Activated T-cell treated with anti-CD3 and anti-CD28 coated beads for 4 hours (primary cell): ENCODE data around the gene GLP2R.
"Not testable (repeated sequence)": the region's sequence is repeated elsewhere in the genome, so short reads cannot be mapped to it uniquely, and the experiment has no call there.

Experiments
- DNase-seq: peaks from one replicate; pipeline ENCODE4 v3.0.0-alpha.2; 2020

Gene GLP2R, protein sequence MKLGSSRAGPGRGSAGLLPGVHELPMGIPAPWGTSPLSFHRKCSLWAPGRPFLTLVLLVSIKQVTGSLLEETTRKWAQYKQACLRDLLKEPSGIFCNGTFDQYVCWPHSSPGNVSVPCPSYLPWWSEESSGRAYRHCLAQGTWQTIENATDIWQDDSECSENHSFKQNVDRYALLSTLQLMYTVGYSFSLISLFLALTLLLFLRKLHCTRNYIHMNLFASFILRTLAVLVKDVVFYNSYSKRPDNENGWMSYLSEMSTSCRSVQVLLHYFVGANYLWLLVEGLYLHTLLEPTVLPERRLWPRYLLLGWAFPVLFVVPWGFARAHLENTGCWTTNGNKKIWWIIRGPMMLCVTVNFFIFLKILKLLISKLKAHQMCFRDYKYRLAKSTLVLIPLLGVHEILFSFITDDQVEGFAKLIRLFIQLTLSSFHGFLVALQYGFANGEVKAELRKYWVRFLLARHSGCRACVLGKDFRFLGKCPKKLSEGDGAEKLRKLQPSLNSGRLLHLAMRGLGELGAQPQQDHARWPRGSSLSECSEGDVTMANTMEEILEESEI

DNA sequence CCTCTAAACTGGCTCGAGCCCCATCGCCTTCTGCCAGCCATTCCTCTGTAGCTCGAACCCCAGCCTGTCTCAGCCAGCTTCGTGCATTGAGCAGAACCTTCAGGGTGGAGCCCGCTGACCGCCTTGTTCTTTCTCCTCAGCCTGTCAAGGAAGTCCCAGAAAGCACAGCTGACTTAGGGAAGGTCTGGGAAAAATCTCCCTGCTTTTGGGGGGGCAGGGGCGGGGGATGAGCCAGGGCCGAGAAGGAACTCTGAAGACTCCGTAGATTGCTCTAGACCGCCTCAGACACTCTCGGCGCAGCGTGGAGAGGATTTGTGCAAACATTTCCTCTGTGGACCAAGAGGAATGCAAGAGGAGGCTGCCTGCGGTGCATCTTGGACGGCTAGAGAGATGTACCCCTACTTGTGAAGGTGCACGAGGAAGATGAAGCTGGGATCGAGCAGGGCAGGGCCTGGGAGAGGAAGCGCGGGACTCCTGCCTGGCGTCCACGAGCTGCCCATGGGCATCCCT lies at the start of gene GLP2R:
GLP2R (plus strand) TSS at position 284 of the 510 bp plus-strand sequence; CDS start at position 424, 140 bp downstream.
- DNase-seq, result no peak

DNA sequence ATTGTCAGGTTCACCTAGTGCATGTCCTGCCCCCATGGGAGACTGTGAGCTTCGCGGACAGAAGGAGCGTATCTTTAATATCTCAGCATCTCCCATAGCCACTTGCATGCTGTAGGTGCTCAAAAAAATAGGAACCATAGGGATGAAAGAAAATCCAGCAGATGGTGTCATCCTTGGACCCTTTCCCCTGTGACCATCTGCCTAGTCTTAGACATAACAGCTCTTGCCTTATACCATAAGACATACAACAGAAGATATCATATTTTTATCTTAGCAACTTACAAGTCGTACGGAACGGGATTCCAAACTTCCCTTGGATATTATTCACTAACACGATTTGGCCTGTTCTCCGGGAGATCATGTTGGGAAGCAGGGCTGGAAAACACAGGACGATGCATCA lies 48.8 kb upstream of the GLP2R start:
- DNase-seq, result no peak

- no peak for DNase-seq
Measured at GRCh38 chr17:9780552-9780951, 45.2 kb upstream of the GLP2R start.

DNA sequence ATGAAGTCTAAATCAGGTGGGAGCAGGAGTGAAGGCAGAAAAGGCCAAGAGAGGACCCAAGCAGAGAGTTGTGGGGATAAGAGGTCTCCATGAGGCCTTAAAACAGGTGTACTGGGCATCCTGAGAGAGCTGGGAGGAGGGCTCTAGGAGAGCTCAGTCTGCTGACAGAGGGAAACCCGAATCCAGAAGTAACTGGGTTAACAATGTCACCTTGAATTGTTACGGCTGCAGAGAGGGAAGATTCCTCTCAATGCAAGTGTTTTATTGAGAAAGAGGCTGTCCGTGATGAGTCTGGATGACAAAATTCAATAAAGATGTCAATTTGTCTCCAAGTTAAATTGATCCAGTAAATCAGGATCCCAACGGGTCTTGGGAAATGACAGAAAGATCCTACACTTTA lies 42.7 kb upstream of the GLP2R start:
- DNase-seq, result no peak

DNA sequence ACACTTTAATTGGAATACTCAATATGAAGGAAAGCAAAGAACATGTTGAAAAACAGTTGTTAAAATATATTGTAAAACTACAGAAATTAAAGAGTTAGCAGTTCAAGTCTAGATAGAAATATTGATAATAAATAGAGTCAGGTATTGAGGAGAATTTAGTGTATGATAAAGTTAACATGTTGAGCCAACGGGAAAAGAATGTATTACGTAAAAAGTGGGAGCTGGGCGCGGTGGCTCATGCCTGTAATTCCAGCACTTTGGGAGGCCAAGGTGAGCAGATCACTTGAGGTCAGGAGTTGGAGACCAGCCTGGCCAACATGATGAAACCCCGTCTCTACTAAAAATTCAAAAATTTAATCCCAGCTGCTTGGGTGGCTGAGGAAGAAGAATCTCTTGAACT lies 42.3 kb upstream of the GLP2R start:
- DNase-seq, result not testable (repeated sequence)

- no peak for DNase-seq
Measured at GRCh38 chr17:9784544-9784943, 41.2 kb upstream of the GLP2R start.

GRCh38 chr17:9788601-9789000 lies 37.1 kb upstream of the GLP2R start:
- no peak for DNase-seq

DNA sequence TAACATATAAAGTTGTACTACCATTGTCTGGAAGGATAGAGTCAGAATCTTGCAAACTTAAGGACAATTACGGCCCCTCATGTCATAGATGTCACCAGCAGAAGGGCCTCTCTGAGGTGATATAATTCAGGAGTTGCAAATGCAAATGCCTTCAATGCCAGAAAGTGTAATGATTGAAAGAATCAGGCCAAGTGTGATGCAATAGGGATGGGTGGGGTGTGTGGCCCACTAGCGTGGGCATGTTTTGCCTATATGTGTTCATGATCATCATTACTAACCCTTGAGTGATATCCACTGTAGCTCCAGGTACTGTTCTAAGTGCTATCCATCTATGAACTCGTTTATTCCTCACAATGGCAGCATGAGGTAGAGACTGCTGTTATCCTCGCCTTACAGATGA lies 35.4 kb upstream of the GLP2R start:
- no peak for DNase-seq

DNA sequence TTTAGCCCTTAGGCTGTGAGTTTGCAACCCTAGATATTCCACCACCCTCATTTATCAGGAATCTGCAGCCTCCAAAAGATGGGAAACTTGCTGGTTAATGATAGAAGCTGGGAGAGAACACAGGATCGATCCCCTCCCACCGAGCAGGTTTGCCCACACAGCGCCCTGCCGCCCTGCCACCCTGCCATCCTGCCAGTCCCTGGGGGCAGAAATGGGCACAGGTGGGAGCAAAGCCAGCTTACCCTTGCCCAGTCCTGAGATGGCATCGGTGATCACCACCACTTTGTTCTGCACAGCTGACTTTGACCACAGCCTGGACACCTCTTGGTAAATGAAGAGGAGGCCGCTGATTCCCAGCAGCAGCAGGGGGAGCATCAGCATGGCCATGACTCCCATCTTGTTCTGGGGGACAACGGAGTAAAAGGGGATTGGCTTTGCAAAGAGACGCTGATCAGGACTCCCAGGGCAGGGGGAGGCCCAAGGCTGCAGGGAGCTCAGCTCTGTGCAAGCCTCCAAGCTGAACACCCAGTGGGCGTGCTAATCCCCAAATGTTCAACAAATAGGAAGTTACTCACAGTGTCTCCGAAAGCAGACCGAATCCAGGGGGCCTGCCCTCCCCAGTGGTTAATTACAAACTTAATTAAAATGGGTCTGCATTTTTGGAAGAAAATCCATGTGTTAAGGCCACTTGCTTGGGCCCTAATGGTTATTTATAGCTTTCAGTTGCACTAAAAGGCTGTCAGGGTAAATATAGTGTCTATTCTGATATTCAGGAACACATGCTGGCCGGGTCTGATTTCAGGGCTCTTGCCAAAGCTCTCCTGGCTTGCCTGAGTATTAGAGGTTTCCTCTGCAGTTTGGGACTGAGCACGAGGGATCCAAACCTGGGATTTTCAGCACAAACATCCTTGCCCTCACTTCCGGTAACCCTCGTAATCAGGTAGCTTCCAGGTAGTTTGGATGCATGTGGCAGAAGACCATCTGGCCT lies 34.5 kb upstream of the GLP2R start, which contains the start of gene DHRS7C:
DHRS7C (minus strand) TSS at position 704 of the 988 bp plus-strand sequence; CDS start at position 396, 308 bp downstream.
- no peak for DNase-seq

GRCh38 chr17:9792181-9792840 lies 33.4 kb upstream of the GLP2R start:
- DNase-seq, result no peak

- no peak for DNase-seq
Measured at GRCh38 chr17:9798008-9798407, 27.7 kb upstream of the GLP2R start.

GRCh38 chr17:9798724-9799123 lies 27.0 kb upstream of the GLP2R start:
- DNase-seq, result no peak

DNA sequence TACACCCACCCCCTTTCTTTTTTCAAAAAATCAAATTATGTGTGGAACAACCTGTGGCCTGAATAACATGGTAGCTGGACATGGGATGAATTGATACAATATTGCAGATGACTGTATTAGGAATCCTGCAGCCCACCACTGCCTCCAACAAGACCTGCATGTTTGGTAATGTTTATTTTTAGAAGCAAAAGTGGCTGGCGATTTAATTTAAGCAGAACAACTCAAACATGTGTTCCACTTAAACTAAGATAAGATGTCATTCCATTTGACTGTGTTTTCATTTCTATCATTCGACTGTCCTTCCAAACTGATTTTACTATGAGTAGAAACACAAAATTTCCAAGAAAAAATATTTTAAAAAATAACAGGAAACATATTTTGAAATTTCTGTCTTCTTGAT lies 24.2 kb upstream of the GLP2R start:
- DNase-seq, result no peak

DNA sequence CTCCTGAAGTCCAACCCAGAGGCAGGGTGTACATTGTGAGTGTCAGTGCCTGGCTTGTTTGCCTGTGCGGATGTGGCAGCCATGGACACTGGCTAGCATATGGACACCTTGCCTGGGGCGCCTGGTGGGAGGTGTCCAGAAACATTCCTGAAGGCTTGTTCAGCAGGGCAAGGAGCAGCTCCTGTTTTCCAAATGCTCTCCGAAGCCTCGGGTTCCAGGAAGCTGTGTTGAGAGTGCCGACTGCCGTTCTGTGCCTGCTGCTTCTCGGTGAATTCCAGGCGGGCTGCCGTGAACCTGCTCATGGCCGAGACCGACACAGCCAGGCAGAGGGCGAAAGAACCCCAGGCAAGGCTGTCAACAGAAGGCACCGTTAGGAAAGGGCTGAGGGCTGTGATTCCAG lies 23.4 kb upstream of the GLP2R start:
- DNase-seq, result no peak

DNA sequence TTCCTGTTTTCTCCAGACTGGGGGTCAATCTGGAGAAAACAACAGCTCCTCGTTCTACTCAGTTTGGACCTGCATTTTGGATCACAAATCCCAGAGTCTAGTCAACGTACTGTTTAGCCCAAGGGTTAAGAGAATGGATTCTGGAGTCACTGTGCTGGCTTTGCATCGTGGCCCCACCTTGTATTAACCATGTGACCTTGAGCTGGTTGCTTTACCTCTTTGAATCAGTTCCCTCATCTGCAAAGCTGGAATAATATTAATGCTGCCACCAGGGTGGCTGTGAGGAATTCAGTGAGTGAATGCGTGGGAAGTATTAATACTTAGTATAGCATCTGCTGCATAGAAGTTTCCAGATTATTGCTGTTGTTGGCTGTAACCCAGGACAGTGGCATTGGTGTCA lies 23.0 kb upstream of the GLP2R start:
- DNase-seq, result no peak

GRCh38 chr17:9805769-9806168 lies 20.0 kb upstream of the GLP2R start:
- no peak for DNase-seq

DNA sequence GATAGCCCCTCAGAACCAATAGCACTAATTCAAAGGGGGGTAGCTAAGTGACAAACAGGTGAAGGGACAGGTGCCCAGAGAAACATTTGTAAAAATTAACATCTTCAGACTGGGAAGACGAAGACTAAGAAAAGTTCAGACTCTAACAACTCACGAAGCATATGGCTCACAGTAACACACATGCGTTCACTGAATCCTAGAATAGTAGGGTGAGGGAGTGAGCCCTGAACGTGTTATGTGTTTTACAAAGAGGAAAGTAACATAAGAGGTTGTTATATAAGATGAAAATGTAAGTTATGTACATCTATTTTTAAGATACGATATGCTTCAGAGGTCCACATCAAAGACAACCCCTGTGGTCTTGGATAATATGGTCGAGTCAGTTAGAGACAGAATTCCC lies 19.0 kb upstream of the GLP2R start:
- DNase-seq, result no peak

DNA sequence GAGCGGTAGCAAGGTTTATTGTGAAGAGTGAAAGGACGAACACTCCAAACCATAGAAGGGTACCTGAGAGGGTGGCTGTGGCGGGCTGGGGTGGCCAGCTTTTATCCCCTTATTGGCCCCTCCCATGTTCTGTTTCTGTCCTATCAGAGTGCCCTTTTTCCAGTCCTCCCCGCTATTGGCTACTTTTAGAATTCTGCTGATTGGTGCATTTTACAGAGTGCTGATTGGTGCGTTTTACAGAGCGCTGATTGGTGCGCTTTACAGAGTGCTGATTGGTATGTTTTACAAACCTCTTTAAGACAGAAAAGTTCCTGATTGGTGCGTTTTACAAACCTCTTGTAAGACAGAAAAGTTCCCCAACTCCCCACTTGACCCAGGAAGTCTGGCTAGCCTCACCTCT lies 16.3 kb upstream of the GLP2R start:
- DNase-seq, result no peak

GRCh38 chr17:9810100-9810949 lies 15.4 kb upstream of the GLP2R start:
- no peak for DNase-seq

DNA sequence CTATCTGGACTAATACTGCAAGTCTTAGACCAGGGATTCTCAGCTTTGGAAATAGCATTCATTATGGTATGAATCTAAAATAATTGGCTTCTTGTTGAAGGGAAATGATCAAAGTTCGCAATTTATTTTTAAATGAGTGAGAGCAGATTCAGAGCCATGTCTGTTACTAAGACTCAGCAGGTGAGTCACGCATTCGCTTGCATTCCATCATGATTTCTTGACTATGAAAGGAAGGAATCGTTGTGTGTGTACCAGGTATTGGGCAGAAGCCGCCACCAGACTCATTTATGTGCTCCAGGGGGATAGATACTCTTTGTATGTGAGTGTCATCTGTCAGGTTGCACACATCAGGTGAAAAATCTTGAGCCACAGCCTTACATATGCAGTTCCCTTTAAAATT lies 14.6 kb upstream of the GLP2R start:
- no peak for DNase-seq

GRCh38 chr17:9811537-9811936 lies 14.2 kb upstream of the GLP2R start:
- no peak for DNase-seq

DNA sequence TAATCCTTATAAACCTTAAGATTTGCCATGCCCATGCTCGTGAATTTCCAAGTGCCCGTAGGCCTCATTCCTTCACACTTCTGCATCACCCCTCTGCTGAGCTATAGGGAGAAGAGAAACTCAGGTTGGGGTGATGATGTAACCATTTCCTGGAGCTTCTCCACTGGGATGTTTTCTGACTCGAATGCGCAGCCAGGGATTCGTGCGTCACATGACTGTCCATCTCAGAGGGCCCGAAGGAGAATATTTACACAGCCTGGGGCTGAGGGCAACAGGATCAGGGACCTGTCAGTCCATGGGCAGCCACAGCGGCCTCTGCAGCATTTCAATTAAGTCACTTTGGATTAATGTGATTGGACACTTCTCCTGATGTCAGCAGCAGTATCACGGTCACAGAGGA lies 12.6 kb upstream of the GLP2R start:
- DNase-seq, result no peak
